Tibial nerve (tissue), 4 donors: Measurements from ENCODE around the gene ROGDI. TPM values are rescaled to one million over a fixed set of nuclear protein-coding genes. Genes with fewer than 3 reads are reported as not detected.
A peak's percentile ranks its signal among the peaks of the same experiment; 100 is the strongest.

Experiments used
- DNase-seq, 2 donors: peaks; one replicate each; pipeline ENCODE4 v3.0.0-alpha.2; 2019; ENCODE audit warnings: low spot score in 2 of 2
- H3K27ac ChIP-seq, 4 donors: fragments of 200-600 bp; sonication (generic) in 3 of 4; one replicate each; pipeline ENCODE4 v1.5.1; 2017 to 2019; ENCODE audit warnings: mild to moderate bottlenecking in 1 of 4
- H3K27me3 ChIP-seq, 2 donors: fragments of 200-600 bp; sonication (generic) in 1 of 2; one replicate each; pipeline versions ENCODE4 v1.5.1 to v1.6.0; 2017 to 2019
- H3K36me3 ChIP-seq, 3 donors: fragments of 200-600 bp; sonication (generic); one replicate each; pipeline ENCODE4 v1.5.1; 2018 to 2019
- H3K4me1 ChIP-seq, 4 donors: fragments of 200-600 bp; sonication (generic) in 3 of 4; one replicate each; pipeline ENCODE4 v1.5.1; 2017 to 2019
- H3K4me3 ChIP-seq, 4 donors: fragments of 200-600 bp; sonication (generic) in 3 of 4; one replicate each; pipeline ENCODE4 v1.5.1; 2017 to 2019; ENCODE audit warnings: mild to moderate bottlenecking in 1 of 4, moderate library complexity in 1 of 4
- H3K9me3 ChIP-seq, 4 donors: fragments of 200-600 bp; sonication (generic) in 3 of 4; one replicate each; pipeline ENCODE4 v1.5.1; 2017 to 2019
- CTCF ChIP-seq, 5 experiments: fragments of 200-600 bp in 3 of 5; fragments of 450-650 bp in 2 of 5; sonication (generic) in 3 of 5; IDR thresholded peaks; one replicate each; pipeline ENCODE4 v1.5.1; 2016 to 2019; ENCODE audit warnings: antibody characterized with exemption in 5 of 5, mild to moderate bottlenecking in 3 of 5, moderate library complexity in 2 of 5
- EP300 ChIP-seq, 2 donors: sonication (generic); formaldehyde crosslinking; IDR thresholded peaks; one replicate each; pipeline ENCODE4 v1.6.1; 2017; ENCODE audit warnings: antibody characterized with exemption in 2 of 2, mild to moderate bottlenecking in 1 of 2
- POLR2A ChIP-seq, 2 donors: fragments of 450-650 bp; IDR thresholded peaks; one replicate each; pipeline ENCODE4 v1.6.1; 2017; ENCODE audit warnings: antibody characterized with exemption in 2 of 2, mild to moderate bottlenecking in 2 of 2, moderate library complexity in 2 of 2
- WGBS, 2 donors: methylation state at CpG; one replicate each; pipeline ENCODE4 v1.1.5; 2018; 5-methylcytosine and 5-hydroxymethylcytosine counted together
- total RNA-seq, 4 donors: library from RNA; depleted of rRNA; stranded (reverse); fragments of >200 nt; gene quantifications; one replicate each; pipeline ENCODE4 v1.1.0, GENCODE V29; 2016

Gene ROGDI
- total RNA-seq, 4 donors from 2014 or later = 10.5 to 28.5 (median 16.8) TPM

- WGBS, 2 donors = 87 to 89% methylated on average over 11 of the region's 11 CpGs
Observed at GRCh38 chr16:4805231-4805630, 2.8 kb upstream of the ROGDI start.

GRCh38 chr16:4803898-4804762 lies 1.7 kb upstream of the ROGDI start:
- H3K27ac ChIP-seq = no peak overlapping the region
- no peak overlapping the region for H3K4me3 ChIP-seq
- no peak for DNase-seq
- WGBS, 2 donors = 80 to 82% methylated on average over 21 to 26 of the region's 26 CpGs
- H3K4me1 ChIP-seq = peaks cover 0 to 20% (median 9%) of the 10 kb centered on the region in 4 donors
- no peaks in the 10 kb centered on the region for H3K27me3 ChIP-seq
- H3K36me3 ChIP-seq = peaks cover 0 to 59% (median 0%) of the 10 kb centered on the region in 3 donors
- H3K9me3 ChIP-seq = no peaks in the 10 kb centered on the region
- no peak for TF ChIP-seq POLR2A (IDR thresholded peaks at IDR 0.05)
- no peak for TF ChIP-seq EP300 (IDR thresholded peaks at IDR 0.05)
- no peak for TF ChIP-seq CTCF (IDR thresholded peaks at IDR 0.05)

More at GRCh38 chr16:4805231-4805630, 2.8 kb upstream of the ROGDI start:
- Histone ChIP-seq H3K27me3 (no peaks in the 10 kb centered on the region), H3K27ac (no peak overlapping the region), H3K4me3 (no peak overlapping the region), H3K4me1 (peaks cover 0 to 20% (median 9%) of the 10 kb centered on the region in 4 donors), H3K9me3 (no peaks in the 10 kb centered on the region), H3K36me3 (peaks cover 0 to 62% (median 0%) of the 10 kb centered on the region in 3 donors)
- no peak for DNase-seq
- TF ChIP-seq CTCF (IDR thresholded peaks at IDR 0.05) (no peak), EP300 (IDR thresholded peaks at IDR 0.05) (no peak), POLR2A (IDR thresholded peaks at IDR 0.05) (no peak)

GRCh38 chr16:4803401-4803844 lies 990 bp upstream of the ROGDI start:
- H3K36me3 ChIP-seq = peaks cover 0 to 59% (median 0%) of the 10 kb centered on the region in 3 donors
- H3K4me3 ChIP-seq = peak overlapping the region in 3 of 4 donors; percentile 75 to 82 (median 81)
- no peaks in the 10 kb centered on the region for H3K9me3 ChIP-seq
- no peaks in the 10 kb centered on the region for H3K27me3 ChIP-seq
- peak overlapping the region in 2 of 4 donors; percentile 82 to 83 for H3K27ac ChIP-seq
- no peak for DNase-seq
- no peak for TF ChIP-seq POLR2A (IDR thresholded peaks at IDR 0.05)
- TF ChIP-seq CTCF (IDR thresholded peaks at IDR 0.05) = no peak
- TF ChIP-seq EP300 (IDR thresholded peaks at IDR 0.05) = no peak
- 40 to 42% methylated on average over 8 of the region's 8 CpGs for WGBS, 2 donors
- peaks cover 0 to 20% (median 9%) of the 10 kb centered on the region in 4 donors for H3K4me1 ChIP-seq

- peak; percentile 79 to 85 for DNase-seq
- Histone ChIP-seq H3K27me3 (no peaks in the 10 kb centered on the region), H3K4me1 (peaks cover 0 to 20% (median 9%) of the 10 kb centered on the region in 4 donors), H3K4me3 (peak overlapping the region; percentile 75 to 100 (median 82)), H3K9me3 (no peaks in the 10 kb centered on the region), H3K36me3 (peaks cover 0 to 59% (median 0%) of the 10 kb centered on the region in 3 donors), H3K27ac (peak overlapping the region in 3 of 4 donors; percentile 78 to 83 (median 82))
- no peak for TF ChIP-seq POLR2A (IDR thresholded peaks at IDR 0.05)
- TF ChIP-seq CTCF (IDR thresholded peaks at IDR 0.05) = peak; percentile 12 to 75 (median 51)
- 0 to 1% methylated on average over 33 to 46 of the region's 59 CpGs for WGBS, 2 donors
Observed at GRCh38 chr16:4802659-4803287, 340 bp upstream of the ROGDI start.
